GM12878 (cell line): Measurements from ENCODE around the gene CNTNAP2.

Source experiments
- CTCF ChIP-seq, 3 experiments: IDR thresholded peaks in 2 of 3; conservative IDR thresholded peaks in 1 of 3; 2 replicates each; pipeline ENCODE4 v1.5.1; 2011; ENCODE audit warnings: low read depth in 3 of 3, low read length in 3 of 3, mild to moderate bottlenecking in 3 of 3, control low read depth in 2 of 3, moderate library complexity in 2 of 3, inconsistent platforms in 1 of 3, mixed read lengths in 1 of 3; ENCODE audit not compliant: control insufficient read depth in 2 of 3, insufficient read depth in 1 of 3; ENCODE audit errors: extremely low read depth in 1 of 3
- ETV6 ChIP-seq, 2 experiments: fragments of 450-650 bp in 1 of 2; IDR thresholded peaks in 1 of 2; conservative IDR thresholded peaks in 1 of 2; 2 replicates each; pipeline ENCODE4 v1.6.1; 2014; ENCODE audit warnings: antibody characterized with exemption in 1 of 2, borderline replicate concordance in 1 of 2, low read depth in 1 of 2, mild to moderate bottlenecking in 1 of 2, moderate library complexity in 1 of 2
- PBX3 ChIP-seq: IDR thresholded peaks from 2 replicates; pipeline ENCODE4 v1.6.1; 2011; ENCODE audit warnings: mild to moderate bottlenecking, low read depth, low read length, moderate library complexity; ENCODE audit not compliant: insufficient replicate concordance
- POLR2A ChIP-seq: IDR thresholded peaks from 2 replicates; pipeline ENCODE4 v1.6.1; 2011; ENCODE audit warnings: low read depth, mild to moderate bottlenecking, low read length
- POLR2AphosphoS5 ChIP-seq: IDR thresholded peaks from 2 replicates; pipeline ENCODE4 v1.6.1; 2011; ENCODE audit warnings: mild to moderate bottlenecking, low read length, inconsistent platforms
- POU2F2 ChIP-seq: IDR thresholded peaks from 3 replicates; pipeline ENCODE4 v1.6.1; 2011; ENCODE audit warnings: low read depth, mild to moderate bottlenecking, low read length, borderline replicate concordance
- PRDM15 ChIP-seq: fragments of 450-650 bp; formaldehyde crosslinking; IDR thresholded peaks from 2 replicates; pipeline ENCODE4 v1.4.0; 2020; ENCODE audit warnings: mild to moderate bottlenecking, moderate library complexity
- REST ChIP-seq: IDR thresholded peaks from 2 replicates; pipeline ENCODE4 v1.6.1; 2012; ENCODE audit warnings: mild to moderate bottlenecking, low read depth, low read length
- SUZ12 ChIP-seq: fragments of 200-600 bp; sonication (generic); IDR thresholded peaks from one replicate; pipeline ENCODE4 v1.6.1; 2018; ENCODE audit warnings: antibody characterized with exemption, mild to moderate bottlenecking; ENCODE audit not compliant: unreplicated experiment
- YY1 ChIP-seq: IDR thresholded peaks from 2 replicates; pipeline ENCODE4 v1.6.1; 2011; ENCODE audit warnings: low read depth, mild to moderate bottlenecking, low read length
- ZSCAN29 ChIP-seq: fragments of 450-650 bp; IDR thresholded peaks from 2 replicates; pipeline ENCODE4 v1.6.1; 2017; ENCODE audit warnings: mild to moderate bottlenecking, moderate library complexity

GRCh38 chr7:147429961-147430360 is 1313.4 kb downstream of the CNTNAP2 start:
- TF ChIP-seq REST (no peak), YY1 (no peak), CTCF (IDR thresholded peaks at IDR 0.05 in 2 of 3, conservative IDR thresholded peaks at IDR 0.05 in 1 of 3; ENCODE audit: control insufficient read depth in 2 of 3, extremely low read depth in 1 of 3, insufficient read depth in 1 of 3, low read depth in 3 of 3, low read length in 3 of 3) (no peak), POLR2AphosphoS5 (no peak), POLR2A (no peak), PRDM15 (CRISPR knock-in tag) (no peak), ETV6 (conservative IDR thresholded peaks at IDR 0.05 in 1 of 2, IDR thresholded peaks at IDR 0.05 in 1 of 2; ENCODE audit: borderline replicate concordance in 1 of 2, low read depth in 1 of 2) (no peak), SUZ12 (no peak), POU2F2 (no peak), PBX3 (no peak), ZSCAN29 (no peak)
